Measurements from ENCODE around the gene PIGZ.

Gene PIGZ

GRCh38 chr3:196920733-196921132 is 47.9 kb downstream of the PIGZ start:
- Histone ChIP-seq H3K9ac (no peak overlapping the region), H3K36me3 (peaks cover 60% of the 10 kb centered on the region), H3K27ac (no peak overlapping the region), H3K4me2 (no peak overlapping the region), H3K27me3 (no peaks in the 10 kb centered on the region), H3K4me1 (no peaks in the 10 kb centered on the region), H3K9me3 (peaks cover 24% of the 10 kb centered on the region), H3K4me3 (no peak overlapping the region), H4K20me1 (no peaks in the 10 kb centered on the region)
- TF ChIP-seq Cebpa-rat (IDR thresholded peaks at IDR 0.05) = no peak

GRCh38 chr3:196918968-196919367 is 49.7 kb downstream of the PIGZ start:
- H4K20me1 ChIP-seq = no peaks in the 10 kb centered on the region
- H3K4me1 ChIP-seq = no peaks in the 10 kb centered on the region
- no peak for TF ChIP-seq Cebpa-rat (IDR thresholded peaks at IDR 0.05)
- no peaks in the 10 kb centered on the region for H3K27me3 ChIP-seq
- no peak overlapping the region for H3K9ac ChIP-seq
- no peak overlapping the region for H3K4me3 ChIP-seq
- peaks cover 69% of the 10 kb centered on the region for H3K36me3 ChIP-seq
- H3K9me3 ChIP-seq = peaks cover 36% of the 10 kb centered on the region
- H3K4me2 ChIP-seq = no peak overlapping the region
- H3K27ac ChIP-seq = no peak overlapping the region

- Histone ChIP-seq H3K4me1 (no peaks in the 10 kb centered on the region), H3K4me2 (no peak overlapping the region), H3K4me3 (no peak overlapping the region), H3K27me3 (no peaks in the 10 kb centered on the region), H3K27ac (no peak overlapping the region), H3K36me3 (peaks cover 67% of the 10 kb centered on the region), H3K9me3 (peaks cover 36% of the 10 kb centered on the region), H4K20me1 (no peaks in the 10 kb centered on the region), H3K9ac (no peak overlapping the region)
- TF ChIP-seq Cebpa-rat (IDR thresholded peaks at IDR 0.05) = no peak
Measured at GRCh38 chr3:196916995-196917394, 51.6 kb downstream of the PIGZ start.

GRCh38 chr3:196916221-196916620 is 52.4 kb downstream of the PIGZ start:
- no peaks in the 10 kb centered on the region for H3K27me3 ChIP-seq
- no peak overlapping the region for H3K4me3 ChIP-seq
- H3K36me3 ChIP-seq = peaks cover 73% of the 10 kb centered on the region
- H4K20me1 ChIP-seq = no peaks in the 10 kb centered on the region
- no peak overlapping the region for H3K27ac ChIP-seq
- no peak overlapping the region for H3K4me2 ChIP-seq
- no peaks in the 10 kb centered on the region for H3K4me1 ChIP-seq
- H3K9ac ChIP-seq = no peak overlapping the region
- no peak for TF ChIP-seq Cebpa-rat (IDR thresholded peaks at IDR 0.05)
- H3K9me3 ChIP-seq = peaks cover 36% of the 10 kb centered on the region

- no peak for TF ChIP-seq Cebpa-rat (IDR thresholded peaks at IDR 0.05)
- Histone ChIP-seq H3K27ac (no peak overlapping the region), H3K9ac (no peak overlapping the region), H3K4me1 (no peaks in the 10 kb centered on the region), H3K4me3 (no peak overlapping the region), H3K36me3 (peaks cover 73% of the 10 kb centered on the region), H3K27me3 (no peaks in the 10 kb centered on the region), H3K4me2 (no peak overlapping the region), H3K9me3 (peaks cover 36% of the 10 kb centered on the region), H4K20me1 (no peaks in the 10 kb centered on the region)
Measured at GRCh38 chr3:196915375-196915774, 53.3 kb downstream of the PIGZ start.

GRCh38 chr3:196914866-196915265 is 53.8 kb downstream of the PIGZ start:
- H3K4me3 ChIP-seq = no peak overlapping the region
- H4K20me1 ChIP-seq = no peaks in the 10 kb centered on the region
- no peak overlapping the region for H3K27ac ChIP-seq
- H3K27me3 ChIP-seq = no peaks in the 10 kb centered on the region
- H3K4me1 ChIP-seq = no peaks in the 10 kb centered on the region
- no peak for TF ChIP-seq Cebpa-rat (IDR thresholded peaks at IDR 0.05)
- H3K9ac ChIP-seq = no peak overlapping the region
- H3K4me2 ChIP-seq = no peak overlapping the region
- H3K36me3 ChIP-seq = peaks cover 73% of the 10 kb centered on the region
- H3K9me3 ChIP-seq = peaks cover 36% of the 10 kb centered on the region

- H3K27me3 ChIP-seq = no peaks in the 10 kb centered on the region
- TF ChIP-seq Cebpa-rat (IDR thresholded peaks at IDR 0.05) = no peak
Measured at GRCh38 chr3:196903740-196904139, 64.9 kb downstream of the PIGZ start.

GRCh38 chr3:196902296-196902695 is 66.3 kb downstream of the PIGZ start:
- no peaks in the 10 kb centered on the region for H3K4me1 ChIP-seq
- H3K36me3 ChIP-seq = peaks cover 88% of the 10 kb centered on the region
- no peak overlapping the region for H3K27ac ChIP-seq
- TF ChIP-seq Cebpa-rat (IDR thresholded peaks at IDR 0.05) = no peak
- no peak overlapping the region for H3K4me3 ChIP-seq
- H4K20me1 ChIP-seq = peaks cover 21% of the 10 kb centered on the region; the same call in 1 of the 2 replicates
- H3K9me3 ChIP-seq = no peaks in the 10 kb centered on the region
- H3K9ac ChIP-seq = no peak overlapping the region
- H3K27me3 ChIP-seq = no peaks in the 10 kb centered on the region
- H3K4me2 ChIP-seq = no peak overlapping the region

More at GRCh38 chr3:196903740-196904139, 64.9 kb downstream of the PIGZ start:
- no peaks in the 10 kb centered on the region for H3K9me3 ChIP-seq
- no peak overlapping the region for H3K9ac ChIP-seq
- no peaks in the 10 kb centered on the region for H3K4me1 ChIP-seq
- no peak overlapping the region for H3K4me3 ChIP-seq
- no peak overlapping the region for H3K4me2 ChIP-seq
- H3K27ac ChIP-seq = no peak overlapping the region
- H3K36me3 ChIP-seq = peaks cover 87% of the 10 kb centered on the region
- H4K20me1 ChIP-seq = peaks cover 7% of the 10 kb centered on the region; the same call in 1 of the 2 replicates

GRCh38 chr3:196901768-196902167 is 66.9 kb downstream of the PIGZ start:
- Histone ChIP-seq H3K4me1 (no peaks in the 10 kb centered on the region), H3K4me2 (no peak overlapping the region), H3K9me3 (no peaks in the 10 kb centered on the region), H3K27me3 (no peaks in the 10 kb centered on the region), H3K9ac (no peak overlapping the region), H3K4me3 (no peak overlapping the region), H3K27ac (no peak overlapping the region), H3K36me3 (peaks cover 88% of the 10 kb centered on the region), H4K20me1 (peaks cover 24% of the 10 kb centered on the region; the same call in 1 of the 2 replicates)
- no peak for TF ChIP-seq Cebpa-rat (IDR thresholded peaks at IDR 0.05)

Data from BLaER1 (cell line).